Measurements from ENCODE around the gene SLC28A2. TPM values are rescaled to one million over a fixed set of nuclear protein-coding genes. Genes with fewer than 3 reads are reported as not detected.

Gene SLC28A2
- total RNA-seq, 1 experiment from 2014 or later: 0.08 TPM

DNA sequence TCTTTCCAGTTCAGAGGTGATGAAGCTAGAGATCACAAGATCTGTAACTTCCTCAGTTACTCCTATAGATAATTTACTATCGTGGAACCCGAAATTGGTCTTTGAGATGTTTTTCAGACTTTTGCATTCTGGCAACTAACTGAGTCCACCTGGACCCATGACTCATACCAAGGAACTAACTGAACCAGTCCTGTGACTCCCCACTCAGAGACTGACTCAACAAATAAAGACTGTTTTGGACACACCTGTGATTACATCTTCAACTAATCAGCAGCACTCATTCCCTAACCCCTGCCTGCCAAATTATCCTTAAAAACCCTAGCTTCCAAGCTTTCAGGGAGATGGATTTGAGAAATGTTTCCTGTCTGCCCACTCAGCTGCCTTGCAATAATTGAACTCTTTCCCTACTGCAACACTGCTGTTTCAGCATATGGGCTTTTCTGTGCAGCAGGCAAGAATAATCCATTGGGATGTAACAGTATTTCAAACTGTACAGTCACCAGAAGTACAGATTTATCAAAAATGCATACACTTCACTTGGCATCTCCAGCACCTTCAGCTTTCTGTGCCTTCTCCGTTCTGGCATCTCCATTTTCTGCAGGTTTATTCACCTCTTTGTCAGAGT is 68.7 kb downstream of the SLC28A2 start:
- DNase-seq (ENCODE audit: low read depth): no peak

- DNase-seq (ENCODE audit: low read depth): no peak
These were observed 74.2 kb downstream of the SLC28A2 start for GRCh38 chr15:45326280-45326679.

DNA sequence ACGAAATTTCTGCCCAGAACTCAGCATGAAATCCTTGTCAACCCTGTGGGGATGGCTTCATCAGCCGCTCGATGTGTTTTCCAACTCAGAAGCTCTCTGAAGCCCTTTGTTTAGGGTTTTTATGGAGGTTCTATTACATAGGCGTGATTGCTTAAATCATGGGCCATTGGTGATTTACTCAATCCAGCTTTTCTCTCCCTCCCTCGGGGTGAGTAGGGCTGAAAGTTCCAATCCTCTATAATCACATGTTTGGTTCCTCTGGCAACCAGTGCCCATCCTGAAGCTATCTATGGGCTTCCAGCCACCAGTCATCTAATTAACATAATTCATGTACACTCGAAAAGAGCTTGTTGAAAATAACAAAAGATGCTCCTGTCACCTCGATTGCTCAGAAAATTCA is 74.7 kb downstream of the SLC28A2 start:
- no peak for DNase-seq (ENCODE audit: low read depth)

Other genes with a start within 250 kb of the SLC28A2 start
- gene SORD, start 229.0 kb upstream of the SLC28A2 start, total RNA-seq (2014; rRNA removed; shearing (Covaris generic)): 47.9 and 53.6 TPM in 2 replicates
- gene DUOX2, start 138.1 kb upstream of the SLC28A2 start, total RNA-seq (2014; rRNA removed; shearing (Covaris generic)): under 0.01 and 0.03 TPM in 2 replicates
- not detected in 2 replicates for gene DUOXA2, start 137.9 kb upstream of the SLC28A2 start, total RNA-seq (2014; rRNA removed; shearing (Covaris generic))
- 0.06 and 0.30 TPM in 2 replicates for gene DUOXA1, start 122.4 kb upstream of the SLC28A2 start, total RNA-seq (2014; rRNA removed; shearing (Covaris generic))
- gene DUOX1, start 122.2 kb upstream of the SLC28A2 start, total RNA-seq (2014; rRNA removed; shearing (Covaris generic)): not detected in 2 replicates
- 2.9 and 3.4 TPM in 2 replicates for gene SHF, start 64.3 kb upstream of the SLC28A2 start, total RNA-seq (2014; rRNA removed; shearing (Covaris generic))
- not detected in 2 replicates for gene GATM, start 126.3 kb downstream of the SLC28A2 start, total RNA-seq (2014; rRNA removed; shearing (Covaris generic))